ENCODE results near the gene COL20A1.

- TF ChIP-seq SMC3 (IDR thresholded peaks at IDR 0.05; ENCODE audit: low read length) = no peak
- no peak for TF ChIP-seq NCOA1 (CRISPR knock-in tag; IDR thresholded peaks at IDR 0.05)
- no peak for TF ChIP-seq GTF2F1 (IDR thresholded peaks at IDR 0.05; ENCODE audit: low read length)
- no peak for TF ChIP-seq MZF1 (CRISPR knock-in tag; IDR thresholded peaks at IDR 0.05; ENCODE audit: borderline replicate concordance)
- TF ChIP-seq CTCF (CRISPR knock-in tag; IDR thresholded peaks at IDR 0.05) = no peak
- no peak for TF ChIP-seq ESRRA (CRISPR knock-in tag; IDR thresholded peaks at IDR 0.05; ENCODE audit: low read depth)
- TF ChIP-seq TAF1 (CRISPR knock-in tag; IDR thresholded peaks at IDR 0.05) = no peak
- TF ChIP-seq MAFF (IDR thresholded peaks at IDR 0.05; ENCODE audit: low read depth, low read length) = no peak
- no peak for TF ChIP-seq ZNF407 (CRISPR knock-in tag; IDR thresholded peaks at IDR 0.05; ENCODE audit: not compliant biosample characterization)
- no peak for TF ChIP-seq ZNF207 (IDR thresholded peaks at IDR 0.05; ENCODE audit: borderline replicate concordance)
- TF ChIP-seq CHD2 (IDR thresholded peaks at IDR 0.05; ENCODE audit: low read depth, low read length) = no peak
These were observed 23.5 kb downstream of the COL20A1 start for GRCh38 chr20:63316502-63316921.
